Fibroblast of lung (primary cell): ENCODE data around the gene PRG3. TPM values are rescaled to one million over a fixed set of nuclear protein-coding genes. Genes with fewer than 3 reads are reported as not detected.

ENCODE experiments used
- DNase-seq, 2 donors: peaks; one replicate each; pipeline versions ENCODE4 v3.0.0 to v3.0.0-alpha.2; 2010; ENCODE audit warnings: low read depth in 2 of 2
- H2AFZ ChIP-seq: 2 replicates; pipeline ENCODE4 v1.5.1; 2012; ENCODE audit warnings: low read length, control low read depth, inconsistent platforms
- H3K27ac ChIP-seq: 2 replicates; pipeline ENCODE4 v1.5.1; 2011; ENCODE audit warnings: low read length, control low read depth; ENCODE audit not compliant: insufficient read depth
- H3K27me3 ChIP-seq: 2 replicates; pipeline ENCODE4 v1.5.1; 2011; ENCODE audit warnings: mild to moderate bottlenecking, low read length; ENCODE audit not compliant: control insufficient read depth, insufficient read depth
- H3K36me3 ChIP-seq: 2 replicates; pipeline ENCODE4 v1.5.1; 2011; ENCODE audit warnings: low read length; ENCODE audit not compliant: control insufficient read depth, insufficient read depth
- H3K4me1 ChIP-seq: 2 replicates; pipeline ENCODE4 v1.5.1; 2011; ENCODE audit warnings: low read length; ENCODE audit not compliant: control insufficient read depth, insufficient read depth; ENCODE audit errors: extremely low read depth
- H3K4me2 ChIP-seq: 2 replicates; pipeline ENCODE4 v1.5.1; 2011; ENCODE audit warnings: low read length, control low read depth; ENCODE audit not compliant: insufficient read depth; ENCODE audit errors: extremely low read depth
- H3K4me3 ChIP-seq, 4 experiments: fragments of 200-600 bp in 1 of 4; sonication (generic) in 1 of 4; replicated peaks in 1 of 4; 2 replicates each; pipeline ENCODE4 v1.5.1; 2011 to 2016; ENCODE audit warnings: low read length in 4 of 4, low read depth in 3 of 4, mild to moderate bottlenecking in 3 of 4, control low read depth in 2 of 4, inconsistent platforms in 1 of 4, mixed read lengths in 1 of 4; ENCODE audit not compliant: insufficient read depth in 1 of 4; ENCODE audit errors: control extremely low read depth in 1 of 4
- H3K79me2 ChIP-seq: 2 replicates; pipeline ENCODE4 v1.5.1; 2012; ENCODE audit warnings: mild to moderate bottlenecking, low read length, inconsistent platforms; ENCODE audit not compliant: control insufficient read depth, insufficient read depth
- H3K9ac ChIP-seq: 2 replicates; pipeline ENCODE4 v1.5.1; 2011; ENCODE audit warnings: mild to moderate bottlenecking, low read length, control low read depth; ENCODE audit not compliant: insufficient read depth
- H3K9me3 ChIP-seq: 2 replicates; pipeline ENCODE4 v1.5.1; 2012; ENCODE audit warnings: low read depth, low read length; ENCODE audit not compliant: control insufficient read depth, insufficient read depth
- H4K20me1 ChIP-seq: 2 replicates; pipeline ENCODE4 v1.5.1; 2011; ENCODE audit warnings: low read length; ENCODE audit not compliant: control insufficient read depth, insufficient read depth; ENCODE audit errors: extremely low read depth
- CTCF ChIP-seq, 2 donors: IDR thresholded peaks in 1 of 2; conservative IDR thresholded peaks in 1 of 2; 1 replicate in 1 of 2; 2 replicates in 1 of 2; pipeline ENCODE4 v1.5.1; 2011 to 2012; ENCODE audit warnings: low read length in 2 of 2, control low read depth in 1 of 2, inconsistent platforms in 1 of 2, low read depth in 1 of 2, mild to moderate bottlenecking in 1 of 2
- EZH2 ChIP-seq: IDR thresholded peaks from 2 replicates; pipeline ENCODE4 v1.5.1; 2012; ENCODE audit warnings: low read length, control low read depth, mild to moderate bottlenecking; ENCODE audit errors: missing control alignments
- polyA plus RNA-seq, 2 donors: library from polyadenylated mRNA; depleted of rRNA in 1 of 2; stranded (reverse) in 1 of 2; unstranded in 1 of 2; fragments of >200 nt; gene quantifications; 2 replicates each; pipeline ENCODE4 v1.2.1, GENCODE V29; 2011 to 2012; ENCODE audit warnings: missing spikeins in 1 of 2
- total RNA-seq: library from RNA; depleted of rRNA; stranded (reverse); fragments of >200 nt; gene quantifications from 2 replicates; pipeline ENCODE4 v1.2.1, GENCODE V29; 2014

The PRG3 gene
- total and polyA plus RNA-seq, 2 donors (not counting 1 experiment from before 2014, with no cell fraction given) = not detected

DNA sequence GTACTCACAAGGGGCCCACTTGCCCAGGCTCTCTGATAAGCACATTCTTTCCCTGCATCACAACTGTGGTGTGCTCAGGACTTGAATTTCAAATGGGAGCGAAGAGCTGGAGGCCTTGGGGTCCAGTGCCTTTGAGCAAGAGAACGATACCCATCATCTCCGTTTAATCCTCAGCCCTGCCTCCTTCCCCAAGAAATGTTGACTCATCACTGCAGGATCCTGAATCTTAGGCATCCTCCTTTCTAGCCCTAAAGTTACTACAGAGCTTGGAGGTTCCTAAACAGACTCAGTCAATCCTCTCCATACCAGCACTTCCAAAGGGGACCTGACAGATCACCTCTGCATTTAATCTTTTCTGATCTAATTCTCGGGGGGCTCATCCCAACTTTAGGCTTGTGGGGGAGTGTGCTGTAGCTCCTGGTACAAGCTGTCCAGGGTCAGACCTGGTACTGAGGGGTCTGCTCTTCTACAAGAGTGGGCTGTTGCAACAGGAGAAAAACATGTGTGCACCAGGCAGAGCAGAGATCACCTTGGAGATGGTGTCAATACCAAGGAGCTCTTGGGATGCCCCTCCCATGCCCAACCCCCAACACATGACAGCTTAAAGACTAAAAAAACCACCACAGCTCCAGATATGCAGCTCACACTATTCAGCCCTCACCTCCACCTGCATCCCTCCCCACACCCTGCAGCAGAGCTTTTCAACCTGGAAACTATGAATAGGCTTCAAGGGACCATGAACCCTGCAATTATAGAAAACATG, 13.4 kb upstream of the PRG3 start:
- Histone ChIP-seq H3K27ac (no peak overlapping the region), H3K4me2 (no peak overlapping the region), H3K79me2 (no peaks in the 10 kb centered on the region), H3K4me3 (no peak overlapping the region), H3K36me3 (no peaks in the 10 kb centered on the region), H3K4me1 (no peaks in the 10 kb centered on the region), H3K9me3 (no peaks in the 10 kb centered on the region), H2AFZ (no peak overlapping the region), H4K20me1 (no peaks in the 10 kb centered on the region), H3K27me3 (peaks cover 20% of the 10 kb centered on the region), H3K9ac (no peak overlapping the region)
- DNase-seq = no peak
- TF ChIP-seq CTCF (conservative IDR thresholded peaks at IDR 0.05 in 1 of 2, IDR thresholded peaks at IDR 0.05 in 1 of 2; ENCODE audit: low read depth in 1 of 2, low read length in 2 of 2) = no peak
- no peak for TF ChIP-seq EZH2

DNA sequence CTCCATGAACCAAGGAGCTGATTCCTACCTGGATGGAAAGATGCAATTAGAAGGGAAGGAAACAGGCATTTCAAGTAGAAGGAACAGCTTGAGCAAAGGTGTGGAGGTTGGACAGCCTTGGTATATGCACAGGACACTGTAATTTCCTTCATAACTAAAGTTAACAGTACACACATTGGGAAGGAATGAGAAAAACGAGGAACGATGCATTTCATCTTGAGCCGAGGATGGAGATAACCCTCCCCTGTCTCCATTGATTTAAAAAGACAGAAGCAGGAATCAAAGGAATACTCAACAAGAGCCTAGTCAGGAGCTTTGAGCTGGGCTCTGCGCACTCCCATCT, 11.8 kb upstream of the PRG3 start:
- Histone ChIP-seq H3K9ac (no peak overlapping the region), H3K79me2 (no peaks in the 10 kb centered on the region), H2AFZ (no peak overlapping the region), H3K36me3 (no peaks in the 10 kb centered on the region), H3K4me3 (no peak overlapping the region), H3K4me1 (no peaks in the 10 kb centered on the region), H4K20me1 (no peaks in the 10 kb centered on the region), H3K27ac (no peak overlapping the region), H3K27me3 (peaks cover 20% of the 10 kb centered on the region), H3K4me2 (no peak overlapping the region), H3K9me3 (no peaks in the 10 kb centered on the region)
- TF ChIP-seq CTCF (conservative IDR thresholded peaks at IDR 0.05 in 1 of 2, IDR thresholded peaks at IDR 0.05 in 1 of 2; ENCODE audit: low read depth in 1 of 2, low read length in 2 of 2) (no peak), EZH2 (no peak)
- DNase-seq = no peak

GRCh38 chr11:57392066-57392762, 11.3 kb upstream of the PRG3 start:
- no peaks in the 10 kb centered on the region for H4K20me1 ChIP-seq
- no peak overlapping the region for H2AFZ ChIP-seq
- no peaks in the 10 kb centered on the region for H3K9me3 ChIP-seq
- H3K36me3 ChIP-seq = no peaks in the 10 kb centered on the region
- H3K27me3 ChIP-seq = peaks cover 20% of the 10 kb centered on the region
- no peak for DNase-seq
- no peak overlapping the region for H3K4me2 ChIP-seq
- no peak overlapping the region for H3K27ac ChIP-seq
- no peak overlapping the region for H3K9ac ChIP-seq
- no peaks in the 10 kb centered on the region for H3K4me1 ChIP-seq
- H3K79me2 ChIP-seq = no peaks in the 10 kb centered on the region
- no peak for TF ChIP-seq EZH2
- no peak for TF ChIP-seq CTCF (conservative IDR thresholded peaks at IDR 0.05 in 1 of 2, IDR thresholded peaks at IDR 0.05 in 1 of 2; ENCODE audit: low read depth in 1 of 2, low read length in 2 of 2)
- H3K4me3 ChIP-seq = no peak overlapping the region
